ENCODE results near the gene CHP2.

DNA sequence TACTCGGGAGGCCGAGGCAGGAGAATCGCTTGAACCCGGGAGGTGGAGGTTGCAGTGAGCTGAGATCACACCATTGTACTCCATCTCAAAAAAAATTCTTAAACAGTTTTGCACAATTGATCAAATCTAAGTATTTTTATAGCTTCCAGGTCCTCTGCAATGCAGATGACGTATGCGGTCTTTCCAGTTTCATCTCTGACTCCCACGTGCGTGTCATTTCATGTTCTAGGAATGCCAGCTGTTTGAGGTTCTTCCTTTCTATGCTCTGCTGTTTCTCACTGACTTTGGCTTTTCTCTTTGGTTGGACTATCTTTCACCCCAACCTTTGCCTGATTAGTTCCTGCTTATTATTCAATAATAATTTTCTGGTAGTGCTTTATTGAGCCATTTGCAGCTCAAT lies 16.2 kb downstream of the CHP2 start:
- TF ChIP-seq, protein P1, sequence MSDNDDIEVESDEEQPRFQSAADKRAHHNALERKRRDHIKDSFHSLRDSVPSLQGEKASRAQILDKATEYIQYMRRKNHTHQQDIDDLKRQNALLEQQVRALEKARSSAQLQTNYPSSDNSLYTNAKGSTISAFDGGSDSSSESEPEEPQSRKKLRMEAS (CRISPR knock-in tag; IDR thresholded peaks at IDR 0.05) = no peak
- TF ChIP-seq, protein P2, sequence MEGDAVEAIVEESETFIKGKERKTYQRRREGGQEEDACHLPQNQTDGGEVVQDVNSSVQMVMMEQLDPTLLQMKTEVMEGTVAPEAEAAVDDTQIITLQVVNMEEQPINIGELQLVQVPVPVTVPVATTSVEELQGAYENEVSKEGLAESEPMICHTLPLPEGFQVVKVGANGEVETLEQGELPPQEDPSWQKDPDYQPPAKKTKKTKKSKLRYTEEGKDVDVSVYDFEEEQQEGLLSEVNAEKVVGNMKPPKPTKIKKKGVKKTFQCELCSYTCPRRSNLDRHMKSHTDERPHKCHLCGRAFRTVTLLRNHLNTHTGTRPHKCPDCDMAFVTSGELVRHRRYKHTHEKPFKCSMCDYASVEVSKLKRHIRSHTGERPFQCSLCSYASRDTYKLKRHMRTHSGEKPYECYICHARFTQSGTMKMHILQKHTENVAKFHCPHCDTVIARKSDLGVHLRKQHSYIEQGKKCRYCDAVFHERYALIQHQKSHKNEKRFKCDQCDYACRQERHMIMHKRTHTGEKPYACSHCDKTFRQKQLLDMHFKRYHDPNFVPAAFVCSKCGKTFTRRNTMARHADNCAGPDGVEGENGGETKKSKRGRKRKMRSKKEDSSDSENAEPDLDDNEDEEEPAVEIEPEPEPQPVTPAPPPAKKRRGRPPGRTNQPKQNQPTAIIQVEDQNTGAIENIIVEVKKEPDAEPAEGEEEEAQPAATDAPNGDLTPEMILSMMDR (IDR thresholded peaks at IDR 0.05) = no peak
- TF ChIP-seq, protein P3, sequence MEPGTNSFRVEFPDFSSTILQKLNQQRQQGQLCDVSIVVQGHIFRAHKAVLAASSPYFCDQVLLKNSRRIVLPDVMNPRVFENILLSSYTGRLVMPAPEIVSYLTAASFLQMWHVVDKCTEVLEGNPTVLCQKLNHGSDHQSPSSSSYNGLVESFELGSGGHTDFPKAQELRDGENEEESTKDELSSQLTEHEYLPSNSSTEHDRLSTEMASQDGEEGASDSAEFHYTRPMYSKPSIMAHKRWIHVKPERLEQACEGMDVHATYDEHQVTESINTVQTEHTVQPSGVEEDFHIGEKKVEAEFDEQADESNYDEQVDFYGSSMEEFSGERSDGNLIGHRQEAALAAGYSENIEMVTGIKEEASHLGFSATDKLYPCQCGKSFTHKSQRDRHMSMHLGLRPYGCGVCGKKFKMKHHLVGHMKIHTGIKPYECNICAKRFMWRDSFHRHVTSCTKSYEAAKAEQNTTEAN (CRISPR knock-in tag; IDR thresholded peaks at IDR 0.05) = no peak
- TF ChIP-seq NFYB (CRISPR knock-in tag; conservative IDR thresholded peaks at IDR 0.05; ENCODE audit: low read depth) = no peak
- TF ChIP-seq, protein P4, sequence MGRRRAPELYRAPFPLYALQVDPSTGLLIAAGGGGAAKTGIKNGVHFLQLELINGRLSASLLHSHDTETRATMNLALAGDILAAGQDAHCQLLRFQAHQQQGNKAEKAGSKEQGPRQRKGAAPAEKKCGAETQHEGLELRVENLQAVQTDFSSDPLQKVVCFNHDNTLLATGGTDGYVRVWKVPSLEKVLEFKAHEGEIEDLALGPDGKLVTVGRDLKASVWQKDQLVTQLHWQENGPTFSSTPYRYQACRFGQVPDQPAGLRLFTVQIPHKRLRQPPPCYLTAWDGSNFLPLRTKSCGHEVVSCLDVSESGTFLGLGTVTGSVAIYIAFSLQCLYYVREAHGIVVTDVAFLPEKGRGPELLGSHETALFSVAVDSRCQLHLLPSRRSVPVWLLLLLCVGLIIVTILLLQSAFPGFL (CRISPR knock-in tag; IDR thresholded peaks at IDR 0.05; ENCODE audit: borderline replicate concordance) = no peak
- TF ChIP-seq, protein P5, sequence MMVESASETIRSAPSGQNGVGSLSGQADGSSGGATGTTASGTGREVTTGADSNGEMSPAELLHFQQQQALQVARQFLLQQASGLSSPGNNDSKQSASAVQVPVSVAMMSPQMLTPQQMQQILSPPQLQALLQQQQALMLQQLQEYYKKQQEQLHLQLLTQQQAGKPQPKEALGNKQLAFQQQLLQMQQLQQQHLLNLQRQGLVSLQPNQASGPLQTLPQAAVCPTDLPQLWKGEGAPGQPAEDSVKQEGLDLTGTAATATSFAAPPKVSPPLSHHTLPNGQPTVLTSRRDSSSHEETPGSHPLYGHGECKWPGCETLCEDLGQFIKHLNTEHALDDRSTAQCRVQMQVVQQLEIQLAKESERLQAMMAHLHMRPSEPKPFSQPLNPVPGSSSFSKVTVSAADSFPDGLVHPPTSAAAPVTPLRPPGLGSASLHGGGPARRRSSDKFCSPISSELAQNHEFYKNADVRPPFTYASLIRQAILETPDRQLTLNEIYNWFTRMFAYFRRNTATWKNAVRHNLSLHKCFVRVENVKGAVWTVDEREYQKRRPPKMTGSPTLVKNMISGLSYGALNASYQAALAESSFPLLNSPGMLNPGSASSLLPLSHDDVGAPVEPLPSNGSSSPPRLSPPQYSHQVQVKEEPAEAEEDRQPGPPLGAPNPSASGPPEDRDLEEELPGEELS (CRISPR knock-in tag; IDR thresholded peaks at IDR 0.05) = no peak
- TF ChIP-seq, protein P6, sequence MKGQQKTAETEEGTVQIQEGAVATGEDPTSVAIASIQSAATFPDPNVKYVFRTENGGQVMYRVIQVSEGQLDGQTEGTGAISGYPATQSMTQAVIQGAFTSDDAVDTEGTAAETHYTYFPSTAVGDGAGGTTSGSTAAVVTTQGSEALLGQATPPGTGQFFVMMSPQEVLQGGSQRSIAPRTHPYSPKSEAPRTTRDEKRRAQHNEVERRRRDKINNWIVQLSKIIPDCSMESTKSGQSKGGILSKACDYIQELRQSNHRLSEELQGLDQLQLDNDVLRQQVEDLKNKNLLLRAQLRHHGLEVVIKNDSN (CRISPR knock-in tag; IDR thresholded peaks at IDR 0.05) = no peak
- TF ChIP-seq ZNF263 (CRISPR knock-in tag; IDR thresholded peaks at IDR 0.05; ENCODE audit: low read depth) = no peak
- no peak for TF ChIP-seq CBFB (CRISPR knock-in tag; IDR thresholded peaks at IDR 0.05; ENCODE audit: low read depth)
- TF ChIP-seq, protein P7, sequence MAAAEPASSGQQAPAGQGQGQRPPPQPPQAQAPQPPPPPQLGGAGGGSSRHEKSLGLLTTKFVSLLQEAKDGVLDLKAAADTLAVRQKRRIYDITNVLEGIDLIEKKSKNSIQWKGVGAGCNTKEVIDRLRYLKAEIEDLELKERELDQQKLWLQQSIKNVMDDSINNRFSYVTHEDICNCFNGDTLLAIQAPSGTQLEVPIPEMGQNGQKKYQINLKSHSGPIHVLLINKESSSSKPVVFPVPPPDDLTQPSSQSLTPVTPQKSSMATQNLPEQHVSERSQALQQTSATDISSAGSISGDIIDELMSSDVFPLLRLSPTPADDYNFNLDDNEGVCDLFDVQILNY (CRISPR knock-in tag; IDR thresholded peaks at IDR 0.05) = no peak
- TF ChIP-seq, protein P8, sequence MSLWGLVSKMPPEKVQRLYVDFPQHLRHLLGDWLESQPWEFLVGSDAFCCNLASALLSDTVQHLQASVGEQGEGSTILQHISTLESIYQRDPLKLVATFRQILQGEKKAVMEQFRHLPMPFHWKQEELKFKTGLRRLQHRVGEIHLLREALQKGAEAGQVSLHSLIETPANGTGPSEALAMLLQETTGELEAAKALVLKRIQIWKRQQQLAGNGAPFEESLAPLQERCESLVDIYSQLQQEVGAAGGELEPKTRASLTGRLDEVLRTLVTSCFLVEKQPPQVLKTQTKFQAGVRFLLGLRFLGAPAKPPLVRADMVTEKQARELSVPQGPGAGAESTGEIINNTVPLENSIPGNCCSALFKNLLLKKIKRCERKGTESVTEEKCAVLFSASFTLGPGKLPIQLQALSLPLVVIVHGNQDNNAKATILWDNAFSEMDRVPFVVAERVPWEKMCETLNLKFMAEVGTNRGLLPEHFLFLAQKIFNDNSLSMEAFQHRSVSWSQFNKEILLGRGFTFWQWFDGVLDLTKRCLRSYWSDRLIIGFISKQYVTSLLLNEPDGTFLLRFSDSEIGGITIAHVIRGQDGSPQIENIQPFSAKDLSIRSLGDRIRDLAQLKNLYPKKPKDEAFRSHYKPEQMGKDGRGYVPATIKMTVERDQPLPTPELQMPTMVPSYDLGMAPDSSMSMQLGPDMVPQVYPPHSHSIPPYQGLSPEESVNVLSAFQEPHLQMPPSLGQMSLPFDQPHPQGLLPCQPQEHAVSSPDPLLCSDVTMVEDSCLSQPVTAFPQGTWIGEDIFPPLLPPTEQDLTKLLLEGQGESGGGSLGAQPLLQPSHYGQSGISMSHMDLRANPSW (CRISPR knock-in tag; conservative IDR thresholded peaks at IDR 0.05; ENCODE audit: low read depth) = no peak
